SK-N-SH (cell line): ENCODE measurements around the gene FOXG1.

Experiments
- CTCF ChIP-seq: fragments of 200-600 bp; sonication (generic); IDR thresholded peaks from 2 replicates; pipeline ENCODE4 v1.6.1; 2017; ENCODE audit warnings: antibody characterized with exemption, mild to moderate bottlenecking, moderate library complexity
- FOXJ3 ChIP-seq: sonication (generic); formaldehyde crosslinking; IDR thresholded peaks from 2 replicates; pipeline ENCODE4 v1.5.1; 2020; ENCODE audit warnings: mild to moderate bottlenecking, missing genetic modification reagents
- MXI1 ChIP-seq: IDR thresholded peaks from 2 replicates; pipeline ENCODE4 v1.6.1; 2012; ENCODE audit warnings: mild to moderate bottlenecking, low read depth, low read length, improper control_type of control experiment

- no peak for TF ChIP-seq FOXJ3 (CRISPR knock-in tag)
- TF ChIP-seq CTCF: no peak
- no peak for TF ChIP-seq MXI1
These were observed 8.8 kb upstream of the FOXG1 start for GRCh38 chr14:28757786-28758185.
